HL-60 (cell line): ENCODE data around the gene RASSF8.

Source experiments
- POLR2AphosphoS5 ChIP-seq: IDR thresholded peaks from 2 replicates; pipeline ENCODE4 v1.6.1; 2012; ENCODE audit warnings: low read depth
- SPI1 ChIP-seq: IDR thresholded peaks from 2 replicates; pipeline ENCODE4 v1.6.1; 2012; ENCODE audit warnings: low read depth, mild to moderate bottlenecking, borderline replicate concordance
- TF ChIP-seq, protein P1 (sequence below): IDR thresholded peaks from one replicate; pipeline ENCODE4 v1.5.1; 2011; ENCODE audit warnings: low read length, control low read depth, inconsistent platforms; ENCODE audit not compliant: insufficient read depth

DNA sequence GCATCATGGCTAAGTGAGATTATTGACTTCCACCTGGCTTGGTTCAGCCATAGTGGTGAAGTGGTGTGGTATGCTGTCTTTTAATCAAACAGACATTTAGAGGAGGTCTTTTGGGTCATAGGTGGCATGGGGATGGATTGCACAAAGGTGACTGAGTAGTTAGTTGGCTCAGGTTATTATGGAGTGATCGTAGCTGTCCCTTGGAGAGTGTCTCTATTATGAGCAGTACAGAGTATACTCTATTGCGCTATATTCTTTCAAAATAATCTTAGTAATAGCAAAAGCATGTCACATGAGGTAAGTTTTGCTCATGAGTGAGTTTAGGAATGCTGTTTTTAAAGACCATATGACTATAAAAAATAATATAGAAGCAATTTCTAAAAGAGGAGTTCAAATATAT, 60.4 kb downstream of the RASSF8 start:
- TF ChIP-seq, protein P1, sequence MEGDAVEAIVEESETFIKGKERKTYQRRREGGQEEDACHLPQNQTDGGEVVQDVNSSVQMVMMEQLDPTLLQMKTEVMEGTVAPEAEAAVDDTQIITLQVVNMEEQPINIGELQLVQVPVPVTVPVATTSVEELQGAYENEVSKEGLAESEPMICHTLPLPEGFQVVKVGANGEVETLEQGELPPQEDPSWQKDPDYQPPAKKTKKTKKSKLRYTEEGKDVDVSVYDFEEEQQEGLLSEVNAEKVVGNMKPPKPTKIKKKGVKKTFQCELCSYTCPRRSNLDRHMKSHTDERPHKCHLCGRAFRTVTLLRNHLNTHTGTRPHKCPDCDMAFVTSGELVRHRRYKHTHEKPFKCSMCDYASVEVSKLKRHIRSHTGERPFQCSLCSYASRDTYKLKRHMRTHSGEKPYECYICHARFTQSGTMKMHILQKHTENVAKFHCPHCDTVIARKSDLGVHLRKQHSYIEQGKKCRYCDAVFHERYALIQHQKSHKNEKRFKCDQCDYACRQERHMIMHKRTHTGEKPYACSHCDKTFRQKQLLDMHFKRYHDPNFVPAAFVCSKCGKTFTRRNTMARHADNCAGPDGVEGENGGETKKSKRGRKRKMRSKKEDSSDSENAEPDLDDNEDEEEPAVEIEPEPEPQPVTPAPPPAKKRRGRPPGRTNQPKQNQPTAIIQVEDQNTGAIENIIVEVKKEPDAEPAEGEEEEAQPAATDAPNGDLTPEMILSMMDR: no peak
- no peak for TF ChIP-seq SPI1
- no peak for TF ChIP-seq POLR2AphosphoS5
